Endometrial microvascular endothelial cells (primary cell): ENCODE measurements around the gene CHERP. TPM values are rescaled to one million over a fixed set of nuclear protein-coding genes. Genes with fewer than 3 reads are reported as not detected.

ENCODE experiments used
- total RNA-seq: library from RNA; depleted of rRNA; stranded (reverse); fragments of >200 nt; gene quantifications from one replicate; pipeline ENCODE4 v1.2.3, GENCODE V29; 2015; ENCODE audit errors: inconsistent ontology term

CHERP gene
- total RNA-seq, 1 donor from 2014 or later: 10.6 TPM

Other genes with a start within 250 kb of the CHERP start
- gene KLF2, start 217.6 kb downstream of the CHERP start, total RNA-seq: 8.5 TPM
- 8.7 TPM for gene EPS15L1, start 70.5 kb downstream of the CHERP start, total RNA-seq
- not detected for gene CALR3, start 46.3 kb downstream of the CHERP start, total RNA-seq
- gene C19orf44, start 46.0 kb downstream of the CHERP start, total RNA-seq: 2.4 TPM
- 31.7 TPM for gene SLC35E1, start 30.0 kb upstream of the CHERP start, total RNA-seq
- 8.5 TPM for gene MED26, start 85.8 kb upstream of the CHERP start, total RNA-seq
- gene SMIM7, start 117.7 kb upstream of the CHERP start, total RNA-seq: 114 TPM
- not detected for gene TMEM38A, start 118.7 kb upstream of the CHERP start, total RNA-seq
- not detected for gene NWD1, start 177.4 kb upstream of the CHERP start, total RNA-seq